ENCODE measurements around the gene SSU72.

- TF ChIP-seq EZH2phosphoT487 (conservative IDR thresholded peaks at IDR 0.05; ENCODE audit: low read length): no peak
- TF ChIP-seq CTCF (IDR thresholded peaks at IDR 0.05; ENCODE audit: insufficient read depth, low read length, poor library complexity, severe bottlenecking): no peak
These were observed 48.5 kb upstream of the SSU72 start for GRCh38 chr1:1623181-1623630.
